Epithelial cell of esophagus (primary cell): Measurements from ENCODE around the gene DDI2.

Experiments used
- DNase-seq: peaks from one replicate; pipeline ENCODE4 v3.0.0; 2010; ENCODE audit warnings: low read depth
- H3K4me3 ChIP-seq: 2 replicates; pipeline ENCODE4 v1.5.1; 2011; ENCODE audit warnings: mild to moderate bottlenecking, low read length, control low read depth
- TF ChIP-seq, protein P1 (sequence below): IDR thresholded peaks from 2 replicates; pipeline ENCODE4 v1.5.1; 2011; ENCODE audit warnings: low read depth, mild to moderate bottlenecking, low read length, control low read depth, inconsistent platforms; ENCODE audit not compliant: insufficient read depth; ENCODE audit errors: missing control alignments

The DDI2 gene

DNA sequence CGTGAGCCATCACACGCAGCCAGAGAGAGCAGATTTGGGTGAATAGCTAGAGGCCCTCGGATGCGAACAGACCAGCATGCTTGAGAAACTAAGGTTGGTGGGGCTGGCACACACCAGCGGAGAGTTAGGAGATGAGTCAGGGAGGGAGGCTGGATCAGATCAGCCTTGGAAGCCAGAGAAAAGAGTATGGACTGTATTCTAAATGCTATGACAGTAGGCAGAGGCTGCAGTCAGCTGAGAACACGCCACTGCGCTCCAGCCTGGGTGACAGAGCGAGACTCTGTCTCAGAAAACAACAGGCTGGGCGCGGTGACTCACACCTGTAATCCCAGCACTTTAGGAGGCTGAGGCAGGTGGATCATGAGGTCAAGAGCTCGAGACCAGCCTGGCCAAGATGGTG lies 62.9 kb downstream of the DDI2 start:
- TF ChIP-seq, protein P1, sequence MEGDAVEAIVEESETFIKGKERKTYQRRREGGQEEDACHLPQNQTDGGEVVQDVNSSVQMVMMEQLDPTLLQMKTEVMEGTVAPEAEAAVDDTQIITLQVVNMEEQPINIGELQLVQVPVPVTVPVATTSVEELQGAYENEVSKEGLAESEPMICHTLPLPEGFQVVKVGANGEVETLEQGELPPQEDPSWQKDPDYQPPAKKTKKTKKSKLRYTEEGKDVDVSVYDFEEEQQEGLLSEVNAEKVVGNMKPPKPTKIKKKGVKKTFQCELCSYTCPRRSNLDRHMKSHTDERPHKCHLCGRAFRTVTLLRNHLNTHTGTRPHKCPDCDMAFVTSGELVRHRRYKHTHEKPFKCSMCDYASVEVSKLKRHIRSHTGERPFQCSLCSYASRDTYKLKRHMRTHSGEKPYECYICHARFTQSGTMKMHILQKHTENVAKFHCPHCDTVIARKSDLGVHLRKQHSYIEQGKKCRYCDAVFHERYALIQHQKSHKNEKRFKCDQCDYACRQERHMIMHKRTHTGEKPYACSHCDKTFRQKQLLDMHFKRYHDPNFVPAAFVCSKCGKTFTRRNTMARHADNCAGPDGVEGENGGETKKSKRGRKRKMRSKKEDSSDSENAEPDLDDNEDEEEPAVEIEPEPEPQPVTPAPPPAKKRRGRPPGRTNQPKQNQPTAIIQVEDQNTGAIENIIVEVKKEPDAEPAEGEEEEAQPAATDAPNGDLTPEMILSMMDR = no peak
- H3K4me3 ChIP-seq = no peak overlapping the region
- DNase-seq = peak; percentile 94

DNA sequence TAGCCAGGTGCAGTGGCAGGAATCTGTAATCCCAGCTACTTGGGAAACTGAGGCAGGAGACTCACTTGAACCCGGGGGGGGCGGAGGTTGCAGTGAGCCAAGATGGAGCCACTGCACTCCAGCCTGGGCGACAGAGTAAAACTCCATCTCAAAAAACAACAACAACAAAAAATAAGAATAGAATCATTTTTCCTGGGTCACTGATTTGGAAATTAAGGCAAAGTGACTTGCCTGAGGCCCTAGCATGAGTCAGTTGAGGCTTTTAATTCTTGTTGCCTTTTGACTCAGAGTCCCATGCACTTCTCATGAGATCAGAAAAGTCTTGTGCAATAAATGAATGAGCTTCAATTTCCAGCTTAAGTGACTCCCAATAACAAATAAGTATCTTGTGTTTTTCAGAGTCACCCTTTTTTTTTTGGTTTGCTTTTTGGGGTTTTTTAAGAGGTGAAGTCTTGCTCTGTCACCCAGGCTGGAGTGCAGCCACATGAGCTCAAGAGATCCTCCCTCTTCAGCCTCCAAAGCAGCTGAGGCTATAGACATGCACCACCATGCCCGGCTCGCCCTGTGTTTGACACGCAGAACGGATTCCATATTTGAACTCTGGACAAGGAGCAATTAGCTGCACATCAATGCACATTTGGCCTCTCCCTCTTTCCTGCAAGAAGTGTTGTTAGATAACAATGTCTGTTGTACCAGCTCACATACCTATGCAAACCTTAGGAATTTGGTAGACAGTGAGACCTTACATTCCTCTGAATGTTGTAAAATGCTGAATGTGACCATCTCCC lies 63.5 kb downstream of the DDI2 start:
- TF ChIP-seq, protein P1 = no peak
- H3K4me3 ChIP-seq = no peak overlapping the region
- DNase-seq = peak; percentile 98

DNA sequence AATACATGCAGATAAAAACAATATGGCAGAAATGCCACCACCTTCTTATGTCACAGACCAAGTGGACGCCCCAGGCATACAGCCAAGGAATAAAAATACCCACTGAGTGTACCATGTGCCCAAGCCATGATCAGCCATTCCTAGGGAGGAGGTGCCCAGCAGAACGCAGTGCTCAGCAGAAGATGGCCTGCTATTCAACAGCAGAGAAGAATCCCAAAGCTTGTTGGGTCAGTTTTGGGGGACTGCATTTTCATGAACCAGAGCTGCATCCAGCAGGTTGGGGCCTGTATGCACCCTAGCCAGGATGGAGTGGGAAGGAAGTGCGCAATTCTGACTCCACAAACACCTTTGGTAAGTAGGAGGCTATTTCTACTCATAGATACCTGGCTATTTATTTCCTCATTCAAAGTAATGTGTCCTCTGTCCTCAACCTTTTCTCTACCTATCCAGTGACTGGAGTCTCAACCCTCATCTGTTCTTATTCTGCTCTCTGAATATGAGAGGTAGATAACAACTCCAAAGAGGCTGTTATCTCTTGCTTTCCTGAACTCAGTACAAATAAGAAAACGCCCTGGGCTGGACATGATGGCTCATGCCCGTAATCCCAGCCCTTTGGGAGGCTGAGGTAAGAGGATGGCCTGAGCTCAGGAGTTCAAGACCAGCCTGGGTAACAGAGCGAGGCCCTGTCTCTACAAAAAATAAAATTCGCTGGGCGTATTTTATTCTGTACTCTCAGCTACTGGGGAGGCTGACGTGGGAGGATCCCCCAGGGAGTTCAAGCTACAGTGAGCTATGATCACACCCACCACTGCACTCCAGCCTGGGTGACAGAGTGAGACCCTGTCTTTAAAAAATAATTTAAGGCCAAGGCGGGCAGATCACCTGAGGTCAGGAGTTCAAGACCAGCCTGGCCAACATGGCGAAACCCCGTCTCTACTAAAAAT lies 64.4 kb downstream of the DDI2 start:
- TF ChIP-seq, protein P1 = no peak
- no peak overlapping the region for H3K4me3 ChIP-seq
- peak; percentile 98 for DNase-seq

DNA sequence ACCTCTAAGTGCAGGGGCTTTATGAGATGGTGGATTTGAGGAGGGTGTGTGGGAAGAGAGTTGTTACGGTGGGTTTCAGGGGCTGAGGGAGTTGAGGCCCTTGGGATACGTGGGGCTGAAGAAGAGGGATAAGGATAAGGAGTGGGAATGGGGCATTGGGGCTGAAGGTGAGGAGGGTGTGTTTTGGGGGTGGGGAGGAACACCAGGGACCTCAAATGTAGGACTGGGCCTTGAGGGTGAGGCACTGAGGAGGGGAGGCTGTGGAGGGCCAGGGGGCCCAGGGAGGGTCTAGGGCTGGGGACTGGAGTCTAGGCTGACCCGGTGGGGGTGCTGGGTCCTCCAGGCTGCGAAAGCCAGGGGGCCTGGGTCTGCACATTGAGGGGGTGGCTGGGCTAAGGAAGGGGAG lies 65.7 kb downstream of the DDI2 start:
- no peak overlapping the region for H3K4me3 ChIP-seq
- no peak for DNase-seq
- TF ChIP-seq, protein P1 = no peak

DNA sequence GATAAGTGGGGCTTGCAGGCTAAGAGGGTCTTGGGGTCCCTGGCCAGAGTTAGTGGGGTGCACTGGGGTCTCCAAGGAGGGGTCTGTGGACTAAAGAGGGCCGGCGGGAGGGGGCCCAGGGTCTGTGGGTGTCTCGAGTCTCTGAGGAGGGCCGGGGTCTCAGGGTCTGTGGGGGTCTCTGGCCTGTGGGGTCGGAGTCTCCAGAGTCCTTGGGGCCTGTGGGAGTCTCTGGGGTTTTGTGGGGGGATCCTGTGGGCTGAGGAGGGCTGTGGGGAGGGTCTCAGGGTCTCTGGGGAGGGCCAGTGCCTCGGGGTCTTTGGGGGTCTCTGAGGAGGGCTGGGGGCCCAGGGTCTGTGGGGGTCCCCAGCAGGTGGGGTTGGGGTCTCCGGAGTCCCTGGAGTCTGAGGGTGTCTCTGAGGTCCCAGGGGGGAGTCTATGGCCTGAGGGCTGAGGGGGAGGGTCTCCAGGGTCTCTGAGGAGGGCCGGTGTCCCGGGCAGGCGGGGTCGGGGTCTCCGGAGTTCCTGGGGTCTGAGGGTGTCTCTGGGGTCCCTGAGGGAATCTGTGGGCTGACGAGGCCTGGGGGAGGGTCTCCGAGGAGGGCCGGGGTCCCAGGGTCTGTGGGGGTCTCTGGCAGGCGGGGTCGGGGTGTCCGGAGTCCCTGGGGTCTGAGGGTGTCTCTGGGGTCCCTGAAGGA lies 66.2 kb downstream of the DDI2 start:
- DNase-seq = no peak
- TF ChIP-seq, protein P1 = no peak
- H3K4me3 ChIP-seq = peak overlapping the region; percentile 69

DNA sequence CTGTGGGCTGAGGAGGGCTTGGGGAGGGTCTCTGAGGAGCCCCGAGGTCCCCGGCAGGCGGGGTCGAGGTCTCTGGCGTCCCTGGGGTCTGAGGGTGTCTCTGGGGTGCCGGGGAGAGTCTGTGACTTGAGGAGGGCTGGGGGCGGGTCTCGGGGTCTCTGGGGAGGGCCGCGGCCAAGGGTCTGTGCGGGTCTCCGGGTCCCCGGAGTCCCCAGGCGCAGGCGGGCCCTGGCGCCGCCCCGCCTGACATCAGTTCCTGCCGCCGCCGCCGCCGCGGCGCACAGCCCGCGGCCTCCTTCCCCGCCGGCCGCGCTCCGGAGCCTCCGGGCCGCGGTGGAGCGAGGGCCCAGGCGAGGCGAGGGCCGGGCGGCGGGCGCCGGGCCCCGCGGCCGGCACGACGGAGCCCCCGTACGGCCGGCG lies 66.8 kb downstream of the DDI2 start, which contains the start of gene PLEKHM2:
Gene PLEKHM2 (plus strand): TSS at position 279 of the 420 bp plus-strand sequence. CDS start 239 bp downstream, outside the sequence.
- peak; percentile 45 for DNase-seq
- TF ChIP-seq, protein P1 = no peak
- peak within 1 kb of the TSS; percentile 79 for H3K4me3 ChIP-seq
